PC-3 (cell line): ENCODE results near the gene DOCK10.

Experiments used
- EZH2 ChIP-seq: fragments of 300-600 bp; sonication (generic); IDR thresholded peaks from one replicate; pipeline ENCODE4 v1.6.1; 2017; ENCODE audit warnings: antibody characterized with exemption, mild to moderate bottlenecking, low read length; ENCODE audit not compliant: unreplicated experiment
- TF ChIP-seq, protein P1 (sequence below): fragments of 300-600 bp; sonication (generic); conservative IDR thresholded peaks from 2 replicates; pipeline ENCODE4 v1.5.1; 2017; ENCODE audit warnings: antibody characterized with exemption, low read depth, mild to moderate bottlenecking, low read length

DNA sequence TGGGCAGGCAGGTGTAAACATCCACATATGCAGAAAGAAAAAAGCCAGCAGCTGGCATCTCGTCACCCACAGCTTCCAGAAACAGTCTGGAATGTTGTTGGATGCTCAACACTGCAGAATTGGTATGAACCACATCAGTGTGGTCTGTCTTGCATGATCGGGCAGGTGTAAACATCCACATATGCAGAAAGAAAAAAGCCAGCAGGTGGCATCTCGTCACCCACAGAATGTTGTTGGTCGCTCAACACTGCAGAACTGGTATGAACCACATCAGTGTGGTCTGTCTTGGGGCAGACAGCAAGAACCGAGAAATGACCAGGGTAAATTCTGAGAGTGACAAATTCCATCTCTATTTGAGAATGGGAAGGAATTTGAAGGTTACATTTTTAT is 39.6 kb downstream of the DOCK10 start:
- TF ChIP-seq EZH2 = no peak
- TF ChIP-seq, protein P1, sequence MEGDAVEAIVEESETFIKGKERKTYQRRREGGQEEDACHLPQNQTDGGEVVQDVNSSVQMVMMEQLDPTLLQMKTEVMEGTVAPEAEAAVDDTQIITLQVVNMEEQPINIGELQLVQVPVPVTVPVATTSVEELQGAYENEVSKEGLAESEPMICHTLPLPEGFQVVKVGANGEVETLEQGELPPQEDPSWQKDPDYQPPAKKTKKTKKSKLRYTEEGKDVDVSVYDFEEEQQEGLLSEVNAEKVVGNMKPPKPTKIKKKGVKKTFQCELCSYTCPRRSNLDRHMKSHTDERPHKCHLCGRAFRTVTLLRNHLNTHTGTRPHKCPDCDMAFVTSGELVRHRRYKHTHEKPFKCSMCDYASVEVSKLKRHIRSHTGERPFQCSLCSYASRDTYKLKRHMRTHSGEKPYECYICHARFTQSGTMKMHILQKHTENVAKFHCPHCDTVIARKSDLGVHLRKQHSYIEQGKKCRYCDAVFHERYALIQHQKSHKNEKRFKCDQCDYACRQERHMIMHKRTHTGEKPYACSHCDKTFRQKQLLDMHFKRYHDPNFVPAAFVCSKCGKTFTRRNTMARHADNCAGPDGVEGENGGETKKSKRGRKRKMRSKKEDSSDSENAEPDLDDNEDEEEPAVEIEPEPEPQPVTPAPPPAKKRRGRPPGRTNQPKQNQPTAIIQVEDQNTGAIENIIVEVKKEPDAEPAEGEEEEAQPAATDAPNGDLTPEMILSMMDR = peak; percentile 41; the same call in 1 of the 2 replicates
